Mucosa of descending colon (tissue), 3 donors: ENCODE data around the gene FAM20B. TPM values are rescaled to one million over a fixed set of nuclear protein-coding genes. Genes with fewer than 3 reads are reported as not detected.

Source experiments
- ATAC-seq: fragments of 200-7000 bp; cut with Tn5 transposase; one replicate; pipeline ENCODE4 v1.9.1; 2020; ENCODE audit warnings: mild to moderate bottlenecking, moderate library complexity
- DNase-seq, 3 donors: peaks; one replicate each; pipeline ENCODE4 v3.0.0-alpha.2; 2020
- H3K36me3 ChIP-seq: fragments of 200-600 bp; one replicate; pipeline ENCODE4 v1.8.0; 2021; ENCODE audit warnings: low read depth, mild to moderate bottlenecking
- H3K4me1 ChIP-seq: fragments of 200-600 bp; one replicate; pipeline ENCODE4 v1.8.0; 2021; ENCODE audit warnings: low read depth, mild to moderate bottlenecking
- H3K4me3 ChIP-seq: fragments of 200-600 bp; one replicate; pipeline ENCODE4 v1.8.0; 2021; ENCODE audit warnings: mild to moderate bottlenecking
- H3K9me3 ChIP-seq: fragments of 200-600 bp; one replicate; pipeline ENCODE4 v1.8.0; 2021; ENCODE audit warnings: mild to moderate bottlenecking
- CTCF ChIP-seq: fragments of 200-600 bp; IDR thresholded peaks from one replicate; pipeline ENCODE4 v1.8.0; 2022; ENCODE audit warnings: antibody characterized with exemption, mild to moderate bottlenecking
- intact Hi-C, 2 donors: fragments of 100-400 bp; cut with DNase I in 1 of 2; cut with micrococcal nuclease in 1 of 2; formaldehyde crosslinking; loops; one replicate each; pipeline versions ENCODE4 v1.11.0 to v1.11.1; 2022; cut with DNase I, micrococcal nuclease
- total RNA-seq, 3 donors: library from RNA; stranded (reverse); fragmentation: NEBNext Ultra II Directional in 2 of 3; extraction: Animal tissue kit (Norgen Biotek cat#: 25700) in 2 of 3; gene quantifications; one replicate each; pipeline versions ENCODE4 v1.2.1 to v1.2.4, GENCODE V29; 2021 to 2023
- donor health status: DM: no; HTN: no; CAD: no; lungs with moderate emphysema.
- donor health status: DM: no; HTN: no; CAD: no.
- donor health status: DM: no; HTN: yes; CAD: no.

The FAM20B gene
- total RNA-seq, 3 donors from 2014 or later, result 28.6 to 86.8 (median 36.5) TPM

- no peaks in the 10 kb centered on the region for H3K9me3 ChIP-seq
- no peak for TF ChIP-seq CTCF
- H3K4me3 ChIP-seq, result no peak overlapping the region
- no peak for ATAC-seq
- peaks cover 3% of the 10 kb centered on the region for H3K4me1 ChIP-seq
- no peaks in the 10 kb centered on the region for H3K36me3 ChIP-seq
- no peak for DNase-seq
- intact Hi-C loops, result no loop called here
These were observed 78.3 kb downstream of the FAM20B start for GRCh38 chr1:179103999-179104398.

- no peak overlapping the region for H3K4me3 ChIP-seq
- ATAC-seq, result no peak
- no peak for DNase-seq
- intact Hi-C loops, result no loop called here
- H3K4me1 ChIP-seq, result no peaks in the 10 kb centered on the region
- no peaks in the 10 kb centered on the region for H3K9me3 ChIP-seq
- TF ChIP-seq CTCF, result no peak
- H3K36me3 ChIP-seq, result no peaks in the 10 kb centered on the region
These were observed 79.0 kb downstream of the FAM20B start for GRCh38 chr1:179104611-179105250.

GRCh38 chr1:179105393-179105792 lies 79.7 kb downstream of the FAM20B start:
- Histone ChIP-seq H3K4me3 (no peak overlapping the region), H3K4me1 (no peaks in the 10 kb centered on the region), H3K36me3 (no peaks in the 10 kb centered on the region), H3K9me3 (no peaks in the 10 kb centered on the region)
- peak; percentile 65 for ATAC-seq
- peak in 1 of 3 donors; percentile 15 for DNase-seq
- intact Hi-C loops, result no loop called here
- no peak for TF ChIP-seq CTCF

GRCh38 chr1:179107706-179108629 lies 82.3 kb downstream of the FAM20B start:
- no peak overlapping the region for H3K4me3 ChIP-seq
- intact Hi-C loops, result no loop called here
- DNase-seq (no peak), ATAC-seq (no peak)
- no peaks in the 10 kb centered on the region for H3K4me1 ChIP-seq
- no peaks in the 10 kb centered on the region for H3K9me3 ChIP-seq
- H3K36me3 ChIP-seq, result peaks cover 5% of the 10 kb centered on the region
- TF ChIP-seq CTCF, result no peak

GRCh38 chr1:179108644-179109043 lies 83.0 kb downstream of the FAM20B start:
- H3K9me3 ChIP-seq, result no peaks in the 10 kb centered on the region
- H3K4me3 ChIP-seq, result no peak overlapping the region
- no peaks in the 10 kb centered on the region for H3K4me1 ChIP-seq
- TF ChIP-seq CTCF, result no peak
- no peak for DNase-seq
- intact Hi-C loops, result no loop called here
- peaks cover 5% of the 10 kb centered on the region for H3K36me3 ChIP-seq
- ATAC-seq, result no peak
